ENCODE measurements around the gene OR10H5. TPM values are rescaled to one million over a fixed set of nuclear protein-coding genes. Genes with fewer than 3 reads are reported as not detected.
"Not testable (repeated sequence)": the region's sequence is repeated elsewhere in the genome, so short reads cannot be mapped to it uniquely, and the experiment has no call there.

Gene OR10H5
- total and polyA plus RNA-seq, 8 donors = not detected

DNA sequence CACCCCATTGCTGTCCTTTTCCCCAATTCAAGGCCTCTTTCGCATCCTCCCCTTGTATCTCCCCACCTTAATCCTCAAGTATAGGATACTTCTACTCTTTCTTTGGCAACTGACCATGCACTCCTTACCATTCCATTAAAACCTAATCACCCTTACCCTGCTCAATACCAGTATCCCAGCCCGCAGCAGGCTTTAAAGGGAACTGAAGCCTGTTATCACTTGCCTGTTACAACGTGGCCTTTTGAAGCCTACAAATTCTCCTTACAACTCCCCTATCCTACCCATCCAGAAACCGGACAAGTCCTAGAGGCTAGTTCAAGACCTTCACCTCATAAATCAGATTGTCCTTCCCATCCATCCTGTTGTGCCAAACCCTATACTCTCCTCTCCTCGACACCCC is 44.2 kb downstream of the OR10H5 start:
- WGBS, 5 donors = 82 to 91% (median 85%) methylated on average over 5 of the region's 5 CpGs
- Histone ChIP-seq H3K9me3 (no peaks in the 10 kb centered on the region), H3K36me3 (no peaks in the 10 kb centered on the region), H3K4me1 (peaks cover 7 to 16% (median 9%) of the 10 kb centered on the region in 4 donors), H3K27me3 (peaks cover 0 to 14% (median 9%) of the 10 kb centered on the region in 3 donors), H3K4me3 (no peak overlapping the region), H3K27ac (no peak overlapping the region)
- TF ChIP-seq, protein P1, sequence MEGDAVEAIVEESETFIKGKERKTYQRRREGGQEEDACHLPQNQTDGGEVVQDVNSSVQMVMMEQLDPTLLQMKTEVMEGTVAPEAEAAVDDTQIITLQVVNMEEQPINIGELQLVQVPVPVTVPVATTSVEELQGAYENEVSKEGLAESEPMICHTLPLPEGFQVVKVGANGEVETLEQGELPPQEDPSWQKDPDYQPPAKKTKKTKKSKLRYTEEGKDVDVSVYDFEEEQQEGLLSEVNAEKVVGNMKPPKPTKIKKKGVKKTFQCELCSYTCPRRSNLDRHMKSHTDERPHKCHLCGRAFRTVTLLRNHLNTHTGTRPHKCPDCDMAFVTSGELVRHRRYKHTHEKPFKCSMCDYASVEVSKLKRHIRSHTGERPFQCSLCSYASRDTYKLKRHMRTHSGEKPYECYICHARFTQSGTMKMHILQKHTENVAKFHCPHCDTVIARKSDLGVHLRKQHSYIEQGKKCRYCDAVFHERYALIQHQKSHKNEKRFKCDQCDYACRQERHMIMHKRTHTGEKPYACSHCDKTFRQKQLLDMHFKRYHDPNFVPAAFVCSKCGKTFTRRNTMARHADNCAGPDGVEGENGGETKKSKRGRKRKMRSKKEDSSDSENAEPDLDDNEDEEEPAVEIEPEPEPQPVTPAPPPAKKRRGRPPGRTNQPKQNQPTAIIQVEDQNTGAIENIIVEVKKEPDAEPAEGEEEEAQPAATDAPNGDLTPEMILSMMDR (IDR thresholded peaks at IDR 0.05) = no peak
- TF ChIP-seq POLR2AphosphoS5 (IDR thresholded peaks at IDR 0.05) = no peak
- TF ChIP-seq POLR2A (IDR thresholded peaks at IDR 0.05) = no peak
- no peak for TF ChIP-seq EP300 (IDR thresholded peaks at IDR 0.05)
- no peak for DNase-seq
- intact Hi-C loops (cut with DNase I; ENCODE audit: low total_unique reads) = no loop called here

DNA sequence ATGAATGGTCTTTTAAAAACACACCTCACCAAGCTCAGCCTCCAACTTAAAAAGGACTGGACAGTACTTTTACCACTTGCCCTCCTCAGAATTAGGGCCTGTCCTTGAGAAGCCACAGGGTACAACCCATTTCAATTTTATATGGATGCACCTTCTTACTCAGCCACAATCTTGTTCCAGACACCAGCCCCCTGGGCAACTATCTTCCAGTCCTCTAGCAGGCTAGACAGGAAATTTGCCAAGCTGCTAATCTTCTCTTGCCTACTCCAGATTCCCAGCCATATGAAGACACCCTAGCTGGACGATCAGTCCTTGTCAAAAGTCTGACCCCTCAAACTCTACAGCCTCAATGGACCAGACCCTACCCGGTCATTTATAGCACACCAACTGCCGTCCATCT is 46.8 kb downstream of the OR10H5 start:
- H3K27ac ChIP-seq; H3K27me3 ChIP-seq; H3K9me3 ChIP-seq; H3K36me3 ChIP-seq; DNase-seq; H3K4me3 ChIP-seq; intact Hi-C loops (cut with DNase I; ENCODE audit: low total_unique reads): not testable (repeated sequence)
- 92 to 98% (median 97%) methylated on average over 3 of the region's 3 CpGs for WGBS, 5 donors
- H3K4me1 ChIP-seq = peaks cover 7 to 26% (median 17%) of the 10 kb centered on the region in 4 donors

DNA sequence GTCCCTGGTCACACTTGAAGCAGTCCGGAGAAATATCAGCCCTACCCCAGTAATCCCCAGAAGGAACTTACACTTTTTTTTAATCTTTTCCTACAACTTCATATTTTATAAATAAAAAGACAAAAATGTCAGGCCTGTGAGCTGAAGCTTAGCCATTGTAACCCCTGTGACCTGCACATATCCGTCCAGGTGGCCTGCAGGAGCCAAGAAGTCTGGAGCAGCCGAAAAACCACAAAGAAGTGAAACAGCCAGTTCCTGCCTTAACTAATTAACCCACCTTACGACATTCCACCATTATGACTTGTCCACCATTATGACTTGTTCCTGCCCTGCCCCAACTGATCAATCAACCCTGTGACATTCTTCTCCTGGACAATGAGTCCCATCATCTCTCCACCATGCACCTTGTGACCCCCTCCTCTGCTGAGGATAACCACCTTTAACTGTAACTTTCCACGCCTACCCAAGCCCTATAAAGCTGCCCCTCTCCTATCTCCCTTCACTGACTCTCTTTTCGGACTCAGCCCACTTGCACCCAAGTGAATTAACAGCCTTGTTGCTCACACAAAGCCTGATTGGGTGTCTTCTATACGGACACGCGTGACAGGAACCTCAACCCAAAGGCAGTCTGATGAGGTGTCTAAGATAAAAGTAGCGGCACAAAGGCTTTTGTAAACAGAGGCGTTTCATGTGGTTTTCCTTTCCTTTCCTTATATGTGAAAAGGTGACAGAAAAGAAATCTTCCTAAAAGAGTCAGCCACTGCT is 48.3 kb downstream of the OR10H5 start:
- Histone ChIP-seq H3K4me1 (peaks cover 7 to 26% (median 17%) of the 10 kb centered on the region in 4 donors), H3K27ac (peak overlapping the region; percentile 99), H3K4me3 (peak overlapping the region; percentile 52 to 81 (median 60))
- peak in 1 of 3 donors; percentile 3 for TF ChIP-seq POLR2AphosphoS5 (IDR thresholded peaks at IDR 0.05)
- DNase-seq = peak; percentile 26 to 75
- intact Hi-C loops (cut with DNase I; ENCODE audit: low total_unique reads); H3K9me3 ChIP-seq; H3K27me3 ChIP-seq; H3K36me3 ChIP-seq: not testable (repeated sequence)
- 29 to 37% (median 34%) methylated on average over 11 of the region's 11 CpGs for WGBS, 5 donors

DNA sequence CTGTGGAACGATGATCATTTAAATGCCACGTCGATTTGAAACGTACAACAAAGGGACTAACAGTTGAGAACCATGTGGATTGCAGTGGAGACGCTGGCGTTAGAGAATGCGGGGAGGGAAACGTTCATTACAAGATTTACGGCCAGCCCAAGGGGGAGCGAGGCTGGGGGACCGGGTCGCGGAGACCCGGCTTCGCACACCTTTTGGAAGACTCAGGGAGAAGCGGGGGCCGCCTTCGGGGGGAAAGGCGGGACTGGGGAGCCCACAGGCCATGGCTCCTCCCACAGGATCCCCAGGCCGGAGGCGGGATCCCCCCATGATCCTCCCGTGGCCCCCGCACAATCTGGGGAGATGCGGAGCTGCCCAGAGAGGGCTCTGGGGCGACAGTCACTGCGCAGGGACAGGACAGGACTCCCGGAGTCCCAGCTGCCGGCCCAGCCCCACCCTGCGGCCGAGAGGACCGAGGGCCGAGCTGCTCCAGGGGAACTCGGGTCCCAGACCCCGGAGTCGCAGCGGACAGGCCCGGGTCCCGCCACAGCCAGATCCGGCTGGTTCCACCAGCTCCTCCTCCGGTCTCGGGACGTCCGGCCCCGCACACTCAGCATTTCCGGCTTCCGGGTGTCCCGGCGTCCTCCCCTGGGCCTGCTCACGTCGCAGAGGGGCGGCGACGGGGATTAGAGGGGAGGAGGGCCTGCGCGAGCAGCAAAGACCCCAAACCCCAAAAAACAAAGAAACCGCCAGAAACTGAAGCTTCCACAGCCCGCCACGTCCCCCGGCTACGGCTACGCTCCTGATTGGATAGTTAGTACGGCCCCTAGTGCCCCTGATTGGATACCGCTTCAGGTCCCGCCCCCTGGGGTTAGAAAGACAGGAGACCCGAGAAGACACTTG is 49.1 kb downstream of the OR10H5 start:
- intact Hi-C loops (cut with DNase I; ENCODE audit: low total_unique reads) = no loop called here
- WGBS, 5 donors = 0 to 2% (median 1%) methylated on average over 32 to 65 of the region's 65 CpGs

More for the DNA sequence above, 49.1 kb downstream of the OR10H5 start:
- no peaks in the 10 kb centered on the region for H3K36me3 ChIP-seq
- H3K4me3 ChIP-seq = peak overlapping the region; percentile 52 to 81 (median 60)
- H3K9me3 ChIP-seq = no peaks in the 10 kb centered on the region
- H3K27me3 ChIP-seq = no peaks in the 10 kb centered on the region
- H3K27ac ChIP-seq = peak overlapping the region; percentile 99
- peaks cover 7 to 26% (median 17%) of the 10 kb centered on the region in 4 donors for H3K4me1 ChIP-seq
- peak; percentile 96 to 99 for DNase-seq
- TF ChIP-seq POLR2AphosphoS5 (IDR thresholded peaks at IDR 0.05) (peak; percentile 41 to 97 (median 88)), POLR2A (IDR thresholded peaks at IDR 0.05) (peak in 1 of 4 donors; percentile 73), EP300 (IDR thresholded peaks at IDR 0.05) (no peak)
- TF ChIP-seq, protein P1 (IDR thresholded peaks at IDR 0.05) = no peak
